ENCODE measurements around the gene SDC3. TPM values are rescaled to one million over a fixed set of nuclear protein-coding genes. Genes with fewer than 3 reads are reported as not detected.

Gene SDC3
- total and polyA plus RNA-seq, 2 donors (not counting 1 experiment from before 2014, with no cell fraction given) = 0.30 to 4.6 TPM

GRCh38 chr1:30879940-30880677 lies 28.4 kb downstream of the SDC3 start:
- no peak overlapping the region for H3K4me3 Mint-ChIP-seq
- no peak overlapping the region for H3K4me3 ChIP-seq (ENCODE audit: control extremely low read depth in 1 of 5, extremely low read depth in 1 of 5, insufficient read depth in 1 of 5, low read depth in 2 of 5, low read length in 4 of 5)
- peak overlapping the region; percentile 38 for H3K27ac Mint-ChIP-seq
- no peak overlapping the region for H3K9ac ChIP-seq (ENCODE audit: low read length)
- no peak overlapping the region for H3K27ac ChIP-seq (ENCODE audit: low read length in 2 of 2)
- H3K9me3 Mint-ChIP-seq (ENCODE audit: insufficient read depth) = no peaks in the 10 kb centered on the region
- peaks cover 0 to 15% (median 4%) of the 10 kb centered on the region in 4 experiments for H3K27me3 ChIP-seq (replicated peaks in 1 of 4; ENCODE audit: control extremely low read depth in 1 of 4, control insufficient read depth in 3 of 4, insufficient read depth in 4 of 4, low read length in 3 of 4)
- ChIA-PET CTCF (interaction anchor here (0.6 to 1.6 kb wide), 5 partner anchors 31 to 149 kb away, joined by 3 to 6 read pairs (median 3); no protein-coding TSS in a partner anchor), POLR2A (no interaction called here)
- peaks cover 55% of the 10 kb centered on the region for H3K27me3 Mint-ChIP-seq
- no peak for TF ChIP-seq CTCF (IDR thresholded peaks at IDR 0.05)
- no peak for TF ChIP-seq EZH2 (IDR thresholded peaks at IDR 0.05; ENCODE audit: borderline replicate concordance, insufficient read depth, low read depth, low read length, poor library complexity, severe bottlenecking)
- H3K4me2 ChIP-seq (replicated peaks; ENCODE audit: low read depth, low read length, poor library complexity, severe bottlenecking) = no peak overlapping the region
- H4K20me1 ChIP-seq (ENCODE audit: control insufficient read depth, insufficient read depth, low read length, poor library complexity, severe bottlenecking) = no peaks in the 10 kb centered on the region
- H3K79me2 ChIP-seq (ENCODE audit: control insufficient read depth, insufficient read depth, low read length) = no peaks in the 10 kb centered on the region
- WGBS (ENCODE audit: insufficient coverage) = 68% methylated on average over 7 of the region's 17 CpGs
- peaks cover 27% of the 10 kb centered on the region for H3K4me1 Mint-ChIP-seq
- H3K4me1 ChIP-seq (ENCODE audit: control insufficient read depth in 2 of 2, insufficient read depth in 2 of 2, low read length in 2 of 2) = peaks cover 14 to 20% of the 10 kb centered on the region in 2 donors
- intact Hi-C loops (cut with micrococcal nuclease) = loop anchor here (5.0 kb wide), 1 partner anchor 58 kb away; no protein-coding TSS in a partner anchor
- H3K9me3 ChIP-seq (ENCODE audit: control extremely low read depth in 1 of 3, control insufficient read depth in 2 of 3, insufficient read depth in 1 of 3, low read length in 2 of 3) = no peaks in the 10 kb centered on the region
- ATAC-seq (ENCODE audit: low read depth) = no peak
- H2AFZ ChIP-seq (ENCODE audit: insufficient read depth, low read depth, low read length, poor library complexity, severe bottlenecking) = no peak overlapping the region
- no peaks in the 10 kb centered on the region for H3K36me3 ChIP-seq (replicated peaks in 1 of 2; ENCODE audit: control extremely low read depth in 1 of 2, control insufficient read depth in 1 of 2, extremely low read depth in 1 of 2, insufficient read depth in 2 of 2, low read length in 1 of 2)
- no peak for DNase-seq

- H3K9ac ChIP-seq (ENCODE audit: low read length) = no peak overlapping the region
- no peak overlapping the region for H3K27ac ChIP-seq (ENCODE audit: low read length in 2 of 2)
- H3K4me3 ChIP-seq (ENCODE audit: control extremely low read depth in 1 of 5, extremely low read depth in 1 of 5, insufficient read depth in 1 of 5, low read depth in 2 of 5, low read length in 4 of 5) = no peak overlapping the region
- H3K27ac Mint-ChIP-seq = no peak overlapping the region
- ChIA-PET CTCF (interaction anchor here (0.6 to 1.6 kb wide), 4 partner anchors 77 to 149 kb away, joined by 3 to 6 read pairs (median 3); no protein-coding TSS in a partner anchor), POLR2A (no interaction called here)
- no peaks in the 10 kb centered on the region for H3K9me3 Mint-ChIP-seq (ENCODE audit: insufficient read depth)
- TF ChIP-seq EZH2 (IDR thresholded peaks at IDR 0.05; ENCODE audit: borderline replicate concordance, insufficient read depth, low read depth, low read length, poor library complexity, severe bottlenecking) (no peak), CTCF (IDR thresholded peaks at IDR 0.05) (no peak)
- H3K4me1 Mint-ChIP-seq = peaks cover 27% of the 10 kb centered on the region
- no peaks in the 10 kb centered on the region for H3K36me3 ChIP-seq (replicated peaks in 1 of 2; ENCODE audit: control extremely low read depth in 1 of 2, control insufficient read depth in 1 of 2, extremely low read depth in 1 of 2, insufficient read depth in 2 of 2, low read length in 1 of 2)
- peaks cover 0 to 17% (median 4%) of the 10 kb centered on the region in 4 experiments for H3K27me3 ChIP-seq (replicated peaks in 1 of 4; ENCODE audit: control extremely low read depth in 1 of 4, control insufficient read depth in 3 of 4, insufficient read depth in 4 of 4, low read length in 3 of 4)
- no peak overlapping the region for H3K4me2 ChIP-seq (replicated peaks; ENCODE audit: low read depth, low read length, poor library complexity, severe bottlenecking)
- no peaks in the 10 kb centered on the region for H3K79me2 ChIP-seq (ENCODE audit: control insufficient read depth, insufficient read depth, low read length)
- intact Hi-C loops (cut with micrococcal nuclease) = no loop called here
- ATAC-seq (ENCODE audit: low read depth) (no peak), DNase-seq (no peak)
- H3K9me3 ChIP-seq (ENCODE audit: control extremely low read depth in 1 of 3, control insufficient read depth in 2 of 3, insufficient read depth in 1 of 3, low read length in 2 of 3) = peaks cover 0 to 2% (median 0%) of the 10 kb centered on the region in 3 donors
- H3K4me1 ChIP-seq (ENCODE audit: control insufficient read depth in 2 of 2, insufficient read depth in 2 of 2, low read length in 2 of 2) = peaks cover 14 to 20% of the 10 kb centered on the region in 2 donors
- H3K4me3 Mint-ChIP-seq = no peak overlapping the region
- H3K27me3 Mint-ChIP-seq = peaks cover 50% of the 10 kb centered on the region
- no peak overlapping the region for H2AFZ ChIP-seq (ENCODE audit: insufficient read depth, low read depth, low read length, poor library complexity, severe bottlenecking)
- 0% methylated on average over 1 of the region's 4 CpGs for WGBS (ENCODE audit: insufficient coverage)
- no peaks in the 10 kb centered on the region for H4K20me1 ChIP-seq (ENCODE audit: control insufficient read depth, insufficient read depth, low read length, poor library complexity, severe bottlenecking)
Measured at GRCh38 chr1:30879126-30879786, 29.3 kb downstream of the SDC3 start.

Measured in B cell (primary cell).